ENCODE data around the gene CETN1. TPM values are rescaled to one million over a fixed set of nuclear protein-coding genes. Genes with fewer than 3 reads are reported as not detected.

The CETN1 gene
- total RNA-seq (2016; rRNA removed; fragmentation: Illumina TruSeq; extraction: Trizol), result not detected in 2 replicates
- not detected in 2 replicates for total RNA-seq (2016; cell fraction: cytosol; rRNA removed; fragmentation: Illumina TruSeq; extraction: Trizol; ENCODE audit: low read depth)
- total RNA-seq (2016; cell fraction: insoluble cytoplasmic fraction; rRNA removed; fragmentation: Illumina TruSeq; extraction: Trizol), result not detected in 2 replicates
- not detected in 2 replicates for total RNA-seq (2016; cell fraction: membrane; rRNA removed; fragmentation: Illumina TruSeq; extraction: Trizol)
- not detected in 2 replicates for total RNA-seq (2016; cell fraction: nucleus; rRNA removed; fragmentation: Illumina TruSeq; extraction: Trizol)
- polyA plus RNA-seq (2011; rRNA removed), result not detected in 2 replicates
- polyA plus RNA-seq (2011; cell fraction: cytosol; rRNA removed), result not detected in 2 replicates
- polyA plus RNA-seq (2011; cell fraction: nucleus; rRNA removed), result not detected in 2 replicates
- not detected in 2 replicates for polyA plus RNA-seq (2012)
- polyA plus RNA-seq (2016; cell fraction: cytosol; fragmentation: Illumina TruSeq; extraction: Trizol; ENCODE audit: low read depth), result not detected in 2 replicates
- not detected in 2 replicates for polyA plus RNA-seq (2016; cell fraction: insoluble cytoplasmic fraction; fragmentation: Illumina TruSeq; extraction: Trizol; ENCODE audit: low read depth)
- not detected in 2 replicates for polyA plus RNA-seq (2016; cell fraction: membrane; fragmentation: Illumina TruSeq; extraction: Trizol; ENCODE audit: low read depth)
- polyA plus RNA-seq (2016; cell fraction: nucleus; fragmentation: Illumina TruSeq; extraction: Trizol; ENCODE audit: insufficient read depth, low read depth), result not detected in 2 replicates
- not detected in 2 replicates for polyA minus RNA-seq (2011; rRNA and poly(A)+ RNA removed; ENCODE audit: low replicate concordance)
- not detected in 2 replicates for polyA minus RNA-seq (2011; cell fraction: cytosol; rRNA and poly(A)+ RNA removed)
- polyA minus RNA-seq (2011; cell fraction: nucleus; rRNA and poly(A)+ RNA removed), result not detected in 2 replicates
- not detected for Bru-seq, nascent RNA
- not detected for BruChase-seq, experiment 1, labeled RNA remaining after a 6-hour chase
- BruChase-seq, experiment 2, labeled RNA remaining after a 2-hour chase, result not detected
- long read RNA-seq, experiment 1, result 0 reads
- long read RNA-seq, experiment 2, result 0 reads

- no peaks in the 10 kb centered on the region; a peak in 1 of 5 replicates for H3K27me3 ChIP-seq (ENCODE audit: control insufficient read depth in 1 of 2, insufficient read depth in 2 of 2, low read length in 2 of 2)
- FAIRE-seq, result no peak
- BruUV-seq (replicated peaks), result no TSS peak
Measured at GRCh38 chr18:580154-580553, at the start of gene CETN1. TSS of gene CETN1 (plus strand) at chr18:580380. CDS start at chr18:580409, 29 bp downstream.

More at GRCh38 chr18:580154-580553, at the start of gene CETN1:
- ChIA-PET CTCF (ENCODE audit: low intra/inter-chr PET ratio, low total read pairs) (no interaction called here), POLR2A (no interaction called here)
- DNase-seq (ENCODE audit: low spot score), result no peak
- peaks cover 18% of the 10 kb centered on the region for H3K4me1 ChIP-seq (ENCODE audit: insufficient read depth, low read length)
- H4K20me1 ChIP-seq (ENCODE audit: insufficient read depth, low read length), result no peaks in the 10 kb centered on the region
- no peak for TF ChIP-seq HDAC6 (IDR thresholded peaks at IDR 0.05; ENCODE audit: low read depth, low read length)
- TF ChIP-seq, protein P1, sequence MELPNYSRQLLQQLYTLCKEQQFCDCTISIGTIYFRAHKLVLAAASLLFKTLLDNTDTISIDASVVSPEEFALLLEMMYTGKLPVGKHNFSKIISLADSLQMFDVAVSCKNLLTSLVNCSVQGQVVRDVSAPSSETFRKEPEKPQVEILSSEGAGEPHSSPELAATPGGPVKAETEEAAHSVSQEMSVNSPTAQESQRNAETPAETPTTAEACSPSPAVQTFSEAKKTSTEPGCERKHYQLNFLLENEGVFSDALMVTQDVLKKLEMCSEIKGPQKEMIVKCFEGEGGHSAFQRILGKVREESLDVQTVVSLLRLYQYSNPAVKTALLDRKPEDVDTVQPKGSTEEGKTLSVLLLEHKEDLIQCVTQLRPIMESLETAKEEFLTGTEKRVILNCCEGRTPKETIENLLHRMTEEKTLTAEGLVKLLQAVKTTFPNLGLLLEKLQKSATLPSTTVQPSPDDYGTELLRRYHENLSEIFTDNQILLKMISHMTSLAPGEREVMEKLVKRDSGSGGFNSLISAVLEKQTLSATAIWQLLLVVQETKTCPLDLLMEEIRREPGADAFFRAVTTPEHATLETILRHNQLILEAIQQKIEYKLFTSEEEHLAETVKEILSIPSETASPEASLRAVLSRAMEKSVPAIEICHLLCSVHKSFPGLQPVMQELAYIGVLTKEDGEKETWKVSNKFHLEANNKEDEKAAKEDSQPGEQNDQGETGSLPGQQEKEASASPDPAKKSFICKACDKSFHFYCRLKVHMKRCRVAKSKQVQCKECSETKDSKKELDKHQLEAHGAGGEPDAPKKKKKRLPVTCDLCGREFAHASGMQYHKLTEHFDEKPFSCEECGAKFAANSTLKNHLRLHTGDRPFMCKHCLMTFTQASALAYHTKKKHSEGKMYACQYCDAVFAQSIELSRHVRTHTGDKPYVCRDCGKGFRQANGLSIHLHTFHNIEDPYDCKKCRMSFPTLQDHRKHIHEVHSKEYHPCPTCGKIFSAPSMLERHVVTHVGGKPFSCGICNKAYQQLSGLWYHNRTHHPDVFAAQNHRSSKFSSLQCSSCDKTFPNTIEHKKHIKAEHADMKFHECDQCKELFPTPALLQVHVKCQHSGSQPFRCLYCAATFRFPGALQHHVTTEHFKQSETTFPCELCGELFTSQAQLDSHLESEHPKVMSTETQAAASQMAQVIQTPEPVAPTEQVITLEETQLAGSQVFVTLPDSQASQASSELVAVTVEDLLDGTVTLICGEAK (IDR thresholded peaks at IDR 0.05), result no peak
- TF ChIP-seq, protein P1 (CRISPR knock-in tag; IDR thresholded peaks at IDR 0.05), result no peak
- in situ Hi-C loops (cut with HindIII; ENCODE audit: extremely low pct_ligation_motif_present, low pct_unique_long_range_greater_than_20kb), result no loop called here
- no peaks in the 10 kb centered on the region for H3K79me2 ChIP-seq (ENCODE audit: insufficient read depth, low read length)
- H3K4me3 ChIP-seq (replicated peaks in 1 of 3; ENCODE audit: insufficient read depth in 1 of 3, low read depth in 2 of 3, low read length in 3 of 3), result no peak within 1 kb of the TSS
- WGBS (ENCODE audit: low lambda C conversion rate), result 83% methylated on average over 38 of the region's 38 CpGs
- H2AFZ ChIP-seq (ENCODE audit: low read length), result no peak within 1 kb of the TSS
- no peak within 1 kb of the TSS for H3K4me2 ChIP-seq (ENCODE audit: low read depth, low read length)
- H3K27ac ChIP-seq (ENCODE audit: extremely low read length, insufficient read depth, low read length), result no peak within 1 kb of the TSS
- peaks cover 9% of the 10 kb centered on the region for H3K9me3 ChIP-seq (ENCODE audit: low read length)
- no peak for ATAC-seq
- H3K36me3 ChIP-seq (replicated peaks in 1 of 2; ENCODE audit: control insufficient read depth in 1 of 2, insufficient read depth in 2 of 2, low read length in 2 of 2), result no peaks in the 10 kb centered on the region
- H3K9ac ChIP-seq (ENCODE audit: insufficient read depth, low read depth, low read length), result no peak within 1 kb of the TSS
- intact Hi-C loops (cut with micrococcal nuclease; ENCODE audit: unreplicated experiment), result no loop called here

Data from HepG2 (cell line).